Activated naive CD8-positive, alpha-beta T cell (primary cell): ENCODE results near the gene PSD2.
A peak's percentile ranks its signal among the peaks of the same experiment; 100 is the strongest.

Experiments used
- H3K27ac Mint-ChIP-seq: one replicate; pipeline ENCODE4 v1.8.0; 2021; ENCODE audit warnings: mixed read lengths
- H3K27me3 Mint-ChIP-seq: one replicate; pipeline ENCODE4 v1.8.0; 2021; ENCODE audit warnings: mixed read lengths
- H3K36me3 Mint-ChIP-seq: one replicate; pipeline ENCODE4 v1.8.0; 2021; ENCODE audit warnings: mixed read lengths
- H3K4me1 Mint-ChIP-seq: one replicate; pipeline ENCODE4 v1.8.0; 2021; ENCODE audit warnings: low read depth, mixed read lengths
- H3K4me3 Mint-ChIP-seq: one replicate; pipeline ENCODE4 v1.8.0; 2021; ENCODE audit warnings: mild to moderate bottlenecking, mixed read lengths
- H3K9me3 Mint-ChIP-seq: one replicate; pipeline ENCODE4 v1.8.0; 2021; ENCODE audit warnings: low read depth, mixed read lengths

Gene PSD2

GRCh38 chr5:139795074-139796001, at the start of gene PSD2:
TSS of gene PSD2 (plus strand) at chr5:139795808. CDS start at chr5:139809441, 13,633 bp downstream.
- Mint-ChIP-seq H3K27ac (no peak within 1 kb of the TSS), H3K4me1 (peaks cover 3% of the 10 kb centered on the region), H3K9me3 (no peaks in the 10 kb centered on the region), H3K36me3 (no peaks in the 10 kb centered on the region), H3K27me3 (peaks cover 35% of the 10 kb centered on the region), H3K4me3 (peak within 1 kb of the TSS; percentile 74)

GRCh38 chr5:139746691-139747582, 48.7 kb upstream of the PSD2 start:
- H3K4me3 Mint-ChIP-seq, result peak overlapping the region; percentile 91
- H3K36me3 Mint-ChIP-seq, result no peaks in the 10 kb centered on the region
- peak overlapping the region; percentile 90 for H3K27ac Mint-ChIP-seq
- H3K4me1 Mint-ChIP-seq, result peaks cover 30% of the 10 kb centered on the region
- H3K9me3 Mint-ChIP-seq, result no peaks in the 10 kb centered on the region
- H3K27me3 Mint-ChIP-seq, result no peaks in the 10 kb centered on the region

GRCh38 chr5:139747583-139748504, 47.8 kb upstream of the PSD2 start:
- Mint-ChIP-seq H3K27ac (no peak overlapping the region), H3K9me3 (no peaks in the 10 kb centered on the region), H3K27me3 (no peaks in the 10 kb centered on the region), H3K4me1 (peaks cover 36% of the 10 kb centered on the region), H3K4me3 (peak overlapping the region; percentile 91), H3K36me3 (no peaks in the 10 kb centered on the region)

- Mint-ChIP-seq H3K27me3 (no peaks in the 10 kb centered on the region), H3K36me3 (no peaks in the 10 kb centered on the region), H3K27ac (no peak overlapping the region), H3K4me3 (peak overlapping the region; percentile 91), H3K9me3 (no peaks in the 10 kb centered on the region), H3K4me1 (peaks cover 37% of the 10 kb centered on the region)
Measured at GRCh38 chr5:139748505-139748826, 47.1 kb upstream of the PSD2 start.

- H3K9me3 Mint-ChIP-seq, result no peaks in the 10 kb centered on the region
- peaks cover 37% of the 10 kb centered on the region for H3K4me1 Mint-ChIP-seq
- no peaks in the 10 kb centered on the region for H3K27me3 Mint-ChIP-seq
- no peak overlapping the region for H3K27ac Mint-ChIP-seq
- H3K36me3 Mint-ChIP-seq, result no peaks in the 10 kb centered on the region
- peak overlapping the region; percentile 70 for H3K4me3 Mint-ChIP-seq
Measured at GRCh38 chr5:139749242-139749641, 46.4 kb upstream of the PSD2 start.

GRCh38 chr5:139751236-139751635, 44.4 kb upstream of the PSD2 start:
- Mint-ChIP-seq H3K27ac (no peak overlapping the region), H3K9me3 (no peaks in the 10 kb centered on the region), H3K36me3 (no peaks in the 10 kb centered on the region), H3K27me3 (peaks cover 7% of the 10 kb centered on the region), H3K4me3 (no peak overlapping the region), H3K4me1 (peaks cover 34% of the 10 kb centered on the region)

GRCh38 chr5:139752506-139753473, 42.8 kb upstream of the PSD2 start:
- Mint-ChIP-seq H3K4me3 (no peak overlapping the region), H3K27ac (no peak overlapping the region), H3K36me3 (no peaks in the 10 kb centered on the region), H3K9me3 (no peaks in the 10 kb centered on the region), H3K4me1 (peaks cover 32% of the 10 kb centered on the region), H3K27me3 (peaks cover 7% of the 10 kb centered on the region)

- Mint-ChIP-seq H3K27me3 (peaks cover 7% of the 10 kb centered on the region), H3K4me3 (peak overlapping the region; percentile 72), H3K27ac (no peak overlapping the region), H3K36me3 (no peaks in the 10 kb centered on the region), H3K4me1 (peaks cover 27% of the 10 kb centered on the region), H3K9me3 (no peaks in the 10 kb centered on the region)
Measured at GRCh38 chr5:139755892-139756671, 39.5 kb upstream of the PSD2 start.

- Mint-ChIP-seq H3K27ac (no peak overlapping the region), H3K4me1 (peaks cover 27% of the 10 kb centered on the region), H3K27me3 (peaks cover 7% of the 10 kb centered on the region), H3K9me3 (no peaks in the 10 kb centered on the region), H3K4me3 (no peak overlapping the region), H3K36me3 (no peaks in the 10 kb centered on the region)
Measured at GRCh38 chr5:139756971-139757370, 38.6 kb upstream of the PSD2 start.

- Mint-ChIP-seq H3K4me1 (peaks cover 20% of the 10 kb centered on the region), H3K27me3 (peaks cover 9% of the 10 kb centered on the region), H3K4me3 (peak overlapping the region; percentile 6), H3K27ac (no peak overlapping the region), H3K9me3 (no peaks in the 10 kb centered on the region), H3K36me3 (no peaks in the 10 kb centered on the region)
Measured at GRCh38 chr5:139757727-139758509, 37.7 kb upstream of the PSD2 start.

- Mint-ChIP-seq H3K27ac (no peak overlapping the region), H3K9me3 (no peaks in the 10 kb centered on the region), H3K36me3 (no peaks in the 10 kb centered on the region), H3K4me1 (peaks cover 19% of the 10 kb centered on the region), H3K27me3 (peaks cover 14% of the 10 kb centered on the region), H3K4me3 (peak overlapping the region; percentile 6)
Measured at GRCh38 chr5:139758510-139759075, 37.0 kb upstream of the PSD2 start.

- no peak overlapping the region for H3K27ac Mint-ChIP-seq
- no peaks in the 10 kb centered on the region for H3K9me3 Mint-ChIP-seq
- H3K4me1 Mint-ChIP-seq, result peaks cover 20% of the 10 kb centered on the region
- H3K4me3 Mint-ChIP-seq, result no peak overlapping the region
- H3K27me3 Mint-ChIP-seq, result peaks cover 18% of the 10 kb centered on the region
- H3K36me3 Mint-ChIP-seq, result no peaks in the 10 kb centered on the region
Measured at GRCh38 chr5:139759219-139759721, 36.3 kb upstream of the PSD2 start.
